ENCODE measurements around the gene GPA33. TPM values are rescaled to one million over a fixed set of nuclear protein-coding genes. Genes with fewer than 3 reads are reported as not detected.

The GPA33 gene
- total and polyA plus RNA-seq, 2 donors (not counting 1 experiment from before 2014, with no cell fraction given): not detected

DNA sequence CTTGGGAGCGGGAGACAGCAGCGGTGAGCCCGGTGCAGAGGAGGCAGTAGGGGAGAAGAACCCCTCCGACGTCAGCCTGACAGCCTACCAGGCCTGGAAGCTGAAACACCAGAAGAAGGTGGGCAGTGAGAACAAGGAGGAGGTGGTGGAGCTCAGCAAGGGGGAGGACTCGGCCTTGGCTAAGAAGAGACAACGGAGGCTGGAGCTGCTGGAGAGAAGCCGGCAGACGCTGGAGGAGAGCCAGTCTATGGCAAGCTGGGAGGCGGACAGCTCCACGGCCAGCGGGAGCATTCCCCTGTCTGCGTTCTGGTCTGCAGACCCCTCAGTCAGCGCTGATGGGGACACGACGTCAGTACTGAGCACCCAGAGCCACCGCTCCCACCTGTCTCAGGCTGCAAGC is 36.6 kb upstream of the GPA33 start:
- H3K9ac ChIP-seq (ENCODE audit: insufficient read depth, low read length): no peak overlapping the region
- H2AFZ ChIP-seq (ENCODE audit: low read length): no peak overlapping the region
- H3K36me3 ChIP-seq (ENCODE audit: control insufficient read depth, insufficient read depth, low read length): no peaks in the 10 kb centered on the region
- H3K4me3 ChIP-seq (replicated peaks in 1 of 4; ENCODE audit: control extremely low read depth in 1 of 4, insufficient read depth in 1 of 4, low read depth in 3 of 4, low read length in 4 of 4): no peak overlapping the region
- no peaks in the 10 kb centered on the region for H4K20me1 ChIP-seq (ENCODE audit: control insufficient read depth, extremely low read depth, insufficient read depth, low read length)
- H3K27ac ChIP-seq (ENCODE audit: insufficient read depth, low read length): no peak overlapping the region
- H3K4me2 ChIP-seq (ENCODE audit: extremely low read depth, insufficient read depth, low read length): no peak overlapping the region
- TF ChIP-seq, protein P1, sequence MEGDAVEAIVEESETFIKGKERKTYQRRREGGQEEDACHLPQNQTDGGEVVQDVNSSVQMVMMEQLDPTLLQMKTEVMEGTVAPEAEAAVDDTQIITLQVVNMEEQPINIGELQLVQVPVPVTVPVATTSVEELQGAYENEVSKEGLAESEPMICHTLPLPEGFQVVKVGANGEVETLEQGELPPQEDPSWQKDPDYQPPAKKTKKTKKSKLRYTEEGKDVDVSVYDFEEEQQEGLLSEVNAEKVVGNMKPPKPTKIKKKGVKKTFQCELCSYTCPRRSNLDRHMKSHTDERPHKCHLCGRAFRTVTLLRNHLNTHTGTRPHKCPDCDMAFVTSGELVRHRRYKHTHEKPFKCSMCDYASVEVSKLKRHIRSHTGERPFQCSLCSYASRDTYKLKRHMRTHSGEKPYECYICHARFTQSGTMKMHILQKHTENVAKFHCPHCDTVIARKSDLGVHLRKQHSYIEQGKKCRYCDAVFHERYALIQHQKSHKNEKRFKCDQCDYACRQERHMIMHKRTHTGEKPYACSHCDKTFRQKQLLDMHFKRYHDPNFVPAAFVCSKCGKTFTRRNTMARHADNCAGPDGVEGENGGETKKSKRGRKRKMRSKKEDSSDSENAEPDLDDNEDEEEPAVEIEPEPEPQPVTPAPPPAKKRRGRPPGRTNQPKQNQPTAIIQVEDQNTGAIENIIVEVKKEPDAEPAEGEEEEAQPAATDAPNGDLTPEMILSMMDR (conservative IDR thresholded peaks at IDR 0.05 in 1 of 2, IDR thresholded peaks at IDR 0.05 in 1 of 2; ENCODE audit: low read depth in 1 of 2, low read length in 2 of 2): no peak
- no peak for TF ChIP-seq EZH2 (IDR thresholded peaks at IDR 0.05; ENCODE audit: low read length, missing control alignments)
- H3K79me2 ChIP-seq (ENCODE audit: control insufficient read depth, insufficient read depth, low read length): no peaks in the 10 kb centered on the region
- no peak for DNase-seq (ENCODE audit: low read depth in 2 of 2)
- no peaks in the 10 kb centered on the region for H3K27me3 ChIP-seq (ENCODE audit: control insufficient read depth, insufficient read depth, low read length)
- H3K9me3 ChIP-seq (ENCODE audit: control insufficient read depth, insufficient read depth, low read depth, low read length): no peaks in the 10 kb centered on the region
- H3K4me1 ChIP-seq (ENCODE audit: control insufficient read depth, extremely low read depth, insufficient read depth, low read length): no peaks in the 10 kb centered on the region

DNA sequence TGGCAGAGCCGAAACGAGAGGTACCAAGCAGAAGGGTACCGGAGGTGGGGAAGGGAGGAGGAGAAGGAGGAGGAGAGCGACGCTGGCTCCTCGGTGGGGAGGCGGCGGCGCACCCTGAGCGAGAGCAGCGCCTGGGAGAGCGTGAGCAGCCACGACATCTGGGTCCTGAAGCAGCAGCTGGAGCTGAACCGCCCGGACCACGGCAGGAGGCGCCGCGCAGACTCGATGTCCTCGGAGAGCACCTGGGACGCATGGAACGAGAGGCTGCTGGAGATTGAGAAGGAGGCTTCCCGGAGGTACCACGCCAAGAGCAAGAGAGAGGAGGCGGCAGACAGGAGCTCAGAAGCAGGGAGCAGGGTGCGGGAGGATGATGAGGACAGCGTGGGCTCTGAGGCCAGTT is 36.1 kb upstream of the GPA33 start:
- Histone ChIP-seq H2AFZ (ENCODE audit: low read length) (no peak overlapping the region), H3K4me1 (ENCODE audit: control insufficient read depth, extremely low read depth, insufficient read depth, low read length) (no peaks in the 10 kb centered on the region), H4K20me1 (ENCODE audit: control insufficient read depth, extremely low read depth, insufficient read depth, low read length) (no peaks in the 10 kb centered on the region), H3K79me2 (ENCODE audit: control insufficient read depth, insufficient read depth, low read length) (no peaks in the 10 kb centered on the region), H3K36me3 (ENCODE audit: control insufficient read depth, insufficient read depth, low read length) (no peaks in the 10 kb centered on the region), H3K9ac (ENCODE audit: insufficient read depth, low read length) (no peak overlapping the region), H3K27ac (ENCODE audit: insufficient read depth, low read length) (no peak overlapping the region), H3K4me2 (ENCODE audit: extremely low read depth, insufficient read depth, low read length) (no peak overlapping the region), H3K9me3 (ENCODE audit: control insufficient read depth, insufficient read depth, low read depth, low read length) (no peaks in the 10 kb centered on the region), H3K4me3 (replicated peaks in 1 of 4; ENCODE audit: control extremely low read depth in 1 of 4, insufficient read depth in 1 of 4, low read depth in 3 of 4, low read length in 4 of 4) (no peak overlapping the region), H3K27me3 (ENCODE audit: control insufficient read depth, insufficient read depth, low read length) (no peaks in the 10 kb centered on the region)
- TF ChIP-seq, protein P1 (conservative IDR thresholded peaks at IDR 0.05 in 1 of 2, IDR thresholded peaks at IDR 0.05 in 1 of 2; ENCODE audit: low read depth in 1 of 2, low read length in 2 of 2): no peak
- TF ChIP-seq EZH2 (IDR thresholded peaks at IDR 0.05; ENCODE audit: low read length, missing control alignments): no peak
- DNase-seq (ENCODE audit: low read depth in 2 of 2): no peak

DNA sequence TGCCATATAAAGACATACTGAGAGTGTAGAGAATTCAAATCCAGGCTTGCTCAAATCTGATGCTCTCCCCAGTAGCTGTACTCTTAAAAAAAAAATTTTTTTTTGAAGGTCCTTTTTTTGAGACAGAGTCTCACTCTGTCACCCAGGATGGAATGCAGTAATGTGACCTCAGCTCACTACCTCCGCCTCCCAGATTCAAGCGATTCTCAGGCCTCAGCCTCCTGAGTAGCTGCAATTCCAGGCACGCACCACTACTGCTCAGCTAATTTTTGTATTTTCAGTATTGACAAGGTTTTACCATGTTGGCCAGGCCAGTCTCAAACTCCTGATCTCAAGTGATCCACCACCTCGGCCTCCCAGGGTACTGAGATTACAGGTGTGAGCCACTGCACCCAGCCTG is 32.4 kb upstream of the GPA33 start:
- Histone ChIP-seq H3K9ac (ENCODE audit: insufficient read depth, low read length) (no peak overlapping the region), H2AFZ (ENCODE audit: low read length) (no peak overlapping the region), H3K79me2 (ENCODE audit: control insufficient read depth, insufficient read depth, low read length) (no peaks in the 10 kb centered on the region), H3K27me3 (ENCODE audit: control insufficient read depth, insufficient read depth, low read length) (no peaks in the 10 kb centered on the region), H3K27ac (ENCODE audit: insufficient read depth, low read length) (no peak overlapping the region), H4K20me1 (ENCODE audit: control insufficient read depth, extremely low read depth, insufficient read depth, low read length) (no peaks in the 10 kb centered on the region), H3K36me3 (ENCODE audit: control insufficient read depth, insufficient read depth, low read length) (no peaks in the 10 kb centered on the region), H3K4me3 (replicated peaks in 1 of 4; ENCODE audit: control extremely low read depth in 1 of 4, insufficient read depth in 1 of 4, low read depth in 3 of 4, low read length in 4 of 4) (no peak overlapping the region), H3K9me3 (ENCODE audit: control insufficient read depth, insufficient read depth, low read depth, low read length) (no peaks in the 10 kb centered on the region), H3K4me1 (ENCODE audit: control insufficient read depth, extremely low read depth, insufficient read depth, low read length) (no peaks in the 10 kb centered on the region), H3K4me2 (ENCODE audit: extremely low read depth, insufficient read depth, low read length) (no peak overlapping the region)
- TF ChIP-seq, protein P1 (conservative IDR thresholded peaks at IDR 0.05 in 1 of 2, IDR thresholded peaks at IDR 0.05 in 1 of 2; ENCODE audit: low read depth in 1 of 2, low read length in 2 of 2): no peak
- no peak for TF ChIP-seq EZH2 (IDR thresholded peaks at IDR 0.05; ENCODE audit: low read length, missing control alignments)
- no peak for DNase-seq (ENCODE audit: low read depth in 2 of 2)
